Mammary epithelial cell (primary cell): ENCODE measurements around the gene SLC44A3.

Experiments
- EZH2 ChIP-seq: IDR thresholded peaks from 2 replicates; pipeline ENCODE4 v1.6.1; 2012; ENCODE audit warnings: low read length, inconsistent platforms, borderline replicate concordance
- TF ChIP-seq, protein P1 (sequence below), 2 donors: IDR thresholded peaks in 1 of 2; conservative IDR thresholded peaks in 1 of 2; 2 replicates each; pipeline ENCODE4 v1.5.1; 2011 to 2012; ENCODE audit warnings: inconsistent platforms in 2 of 2, low read length in 2 of 2, mild to moderate bottlenecking in 2 of 2, control low read depth in 1 of 2, low read depth in 1 of 2; ENCODE audit not compliant: insufficient read depth in 1 of 2; ENCODE audit errors: extremely low read depth in 1 of 2

DNA sequence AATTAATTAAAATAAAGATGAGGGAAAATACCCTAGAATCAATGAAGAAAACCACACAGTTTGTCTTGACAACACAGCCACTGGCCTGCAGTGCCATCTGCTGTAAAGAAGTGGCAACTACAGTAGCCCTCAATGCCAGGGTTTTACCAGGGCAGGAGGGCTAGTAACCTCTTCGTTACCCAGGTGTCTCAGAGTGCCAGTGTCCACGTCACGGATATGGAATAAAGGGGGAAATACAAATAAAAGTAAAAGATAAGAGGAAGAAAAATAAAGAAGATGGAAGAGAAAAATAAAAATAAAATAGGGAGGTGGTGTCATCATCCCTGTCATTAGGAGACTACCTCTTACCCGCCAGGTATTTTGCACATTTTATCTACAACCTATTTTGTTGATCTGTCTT is 14.2 kb upstream of the SLC44A3 start:
- TF ChIP-seq, protein P1, sequence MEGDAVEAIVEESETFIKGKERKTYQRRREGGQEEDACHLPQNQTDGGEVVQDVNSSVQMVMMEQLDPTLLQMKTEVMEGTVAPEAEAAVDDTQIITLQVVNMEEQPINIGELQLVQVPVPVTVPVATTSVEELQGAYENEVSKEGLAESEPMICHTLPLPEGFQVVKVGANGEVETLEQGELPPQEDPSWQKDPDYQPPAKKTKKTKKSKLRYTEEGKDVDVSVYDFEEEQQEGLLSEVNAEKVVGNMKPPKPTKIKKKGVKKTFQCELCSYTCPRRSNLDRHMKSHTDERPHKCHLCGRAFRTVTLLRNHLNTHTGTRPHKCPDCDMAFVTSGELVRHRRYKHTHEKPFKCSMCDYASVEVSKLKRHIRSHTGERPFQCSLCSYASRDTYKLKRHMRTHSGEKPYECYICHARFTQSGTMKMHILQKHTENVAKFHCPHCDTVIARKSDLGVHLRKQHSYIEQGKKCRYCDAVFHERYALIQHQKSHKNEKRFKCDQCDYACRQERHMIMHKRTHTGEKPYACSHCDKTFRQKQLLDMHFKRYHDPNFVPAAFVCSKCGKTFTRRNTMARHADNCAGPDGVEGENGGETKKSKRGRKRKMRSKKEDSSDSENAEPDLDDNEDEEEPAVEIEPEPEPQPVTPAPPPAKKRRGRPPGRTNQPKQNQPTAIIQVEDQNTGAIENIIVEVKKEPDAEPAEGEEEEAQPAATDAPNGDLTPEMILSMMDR (conservative IDR thresholded peaks at IDR 0.05 in 1 of 2, IDR thresholded peaks at IDR 0.05 in 1 of 2; ENCODE audit: extremely low read depth in 1 of 2, insufficient read depth in 1 of 2, low read depth in 1 of 2, low read length in 2 of 2) = peak; percentile 98
- TF ChIP-seq EZH2 = no peak
